Measurements from ENCODE around the gene ACAA2. TPM values are rescaled to one million over a fixed set of nuclear protein-coding genes. Genes with fewer than 3 reads are reported as not detected.

The ACAA2 gene
- total RNA-seq, 1 experiment from 2014 or later, result 6.5 TPM

DNA sequence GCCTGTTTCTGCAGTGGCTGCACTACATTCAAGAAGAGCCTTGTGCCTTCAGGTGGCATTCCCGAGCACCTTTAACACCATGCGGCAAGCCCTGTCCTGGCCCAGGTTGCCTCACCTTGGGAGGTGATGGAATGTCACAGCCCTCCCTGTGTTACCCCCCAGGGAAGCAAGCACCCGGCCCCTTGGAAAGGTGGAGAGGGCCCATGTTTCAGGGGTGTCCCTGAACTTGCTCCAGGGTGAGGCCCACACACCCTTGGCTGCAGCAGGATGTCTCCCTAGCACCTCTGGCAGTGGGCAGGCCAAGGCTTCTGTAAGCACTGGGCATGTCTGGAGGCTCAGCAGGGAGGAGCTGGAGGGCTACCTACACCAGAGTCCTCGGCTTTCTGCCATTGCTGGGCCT is 29.3 kb upstream of the ACAA2 start:
- Histone ChIP-seq H3K9me2 (replicated peaks; ENCODE audit: low read length) (no peaks in the 10 kb centered on the region), H2AFZ (ENCODE audit: low read length) (no peak overlapping the region), H3K9ac (ENCODE audit: low read length) (no peak overlapping the region), H3K4me2 (ENCODE audit: low read length) (no peak overlapping the region), H3K4me1 (ENCODE audit: insufficient read depth, low read length) (peaks cover 18% of the 10 kb centered on the region), H3F3A (ENCODE audit: low read length, unreplicated experiment) (no peaks in the 10 kb centered on the region), H3K4me3 (ENCODE audit: low read length) (no peak overlapping the region), H3K79me2 (ENCODE audit: low read length) (no peaks in the 10 kb centered on the region), H3K36me3 (ENCODE audit: low read depth, low read length) (no peaks in the 10 kb centered on the region), H4K20me1 (ENCODE audit: low read length) (no peaks in the 10 kb centered on the region), H3K27me3 (ENCODE audit: low read length) (no peaks in the 10 kb centered on the region), H3K27ac (ENCODE audit: low read length) (no peak overlapping the region), H3K9me3 (ENCODE audit: low read length) (no peaks in the 10 kb centered on the region)
- no peak for TF ChIP-seq EZH2 (IDR thresholded peaks at IDR 0.05; ENCODE audit: low read length, unreplicated experiment)
- TF ChIP-seq CTCF (conservative IDR thresholded peaks at IDR 0.05; ENCODE audit: low read depth, low read length), result no peak
- TF ChIP-seq EZH2phosphoT487 (IDR thresholded peaks at IDR 0.05; ENCODE audit: borderline replicate concordance, low read length), result no peak
- POLR2A ChIA-PET (ENCODE audit: unreplicated experiment), result no interaction called here
- intact Hi-C loops (cut with micrococcal nuclease), result no loop called here
- no TSS peak for BruUV-seq (replicated peaks)
- CTCF ChIA-PET, result no interaction called here
- DNase-seq (no peak), ATAC-seq (no peak)

- Histone ChIP-seq H3K27me3 (ENCODE audit: low read length) (no peaks in the 10 kb centered on the region), H3K9me3 (ENCODE audit: low read length) (no peaks in the 10 kb centered on the region), H3K36me3 (ENCODE audit: low read depth, low read length) (no peaks in the 10 kb centered on the region), H3K4me1 (ENCODE audit: insufficient read depth, low read length) (peaks cover 20% of the 10 kb centered on the region), H3K9ac (ENCODE audit: low read length) (no peak overlapping the region), H4K20me1 (ENCODE audit: low read length) (no peaks in the 10 kb centered on the region), H3K9me2 (replicated peaks; ENCODE audit: low read length) (no peaks in the 10 kb centered on the region), H3F3A (ENCODE audit: low read length, unreplicated experiment) (no peaks in the 10 kb centered on the region), H2AFZ (ENCODE audit: low read length) (no peak overlapping the region), H3K4me2 (ENCODE audit: low read length) (no peak overlapping the region), H3K27ac (ENCODE audit: low read length) (no peak overlapping the region), H3K79me2 (ENCODE audit: low read length) (no peaks in the 10 kb centered on the region), H3K4me3 (ENCODE audit: low read length) (no peak overlapping the region)
- DNase-seq (no peak), ATAC-seq (no peak)
- BruUV-seq (replicated peaks), result no TSS peak
- ChIA-PET CTCF (no interaction called here), POLR2A (ENCODE audit: unreplicated experiment) (interaction anchor here (0.6 kb wide), 1 partner anchor 8 kb away, joined by 4 read pairs; no protein-coding TSS in a partner anchor)
- intact Hi-C loops (cut with micrococcal nuclease), result no loop called here
- no peak for TF ChIP-seq EZH2phosphoT487 (IDR thresholded peaks at IDR 0.05; ENCODE audit: borderline replicate concordance, low read length)
- TF ChIP-seq CTCF (conservative IDR thresholded peaks at IDR 0.05; ENCODE audit: low read depth, low read length), result no peak
- no peak for TF ChIP-seq EZH2 (IDR thresholded peaks at IDR 0.05; ENCODE audit: low read length, unreplicated experiment)
These were observed 28.2 kb upstream of the ACAA2 start for GRCh38 chr18:49841236-49842217.

DNA sequence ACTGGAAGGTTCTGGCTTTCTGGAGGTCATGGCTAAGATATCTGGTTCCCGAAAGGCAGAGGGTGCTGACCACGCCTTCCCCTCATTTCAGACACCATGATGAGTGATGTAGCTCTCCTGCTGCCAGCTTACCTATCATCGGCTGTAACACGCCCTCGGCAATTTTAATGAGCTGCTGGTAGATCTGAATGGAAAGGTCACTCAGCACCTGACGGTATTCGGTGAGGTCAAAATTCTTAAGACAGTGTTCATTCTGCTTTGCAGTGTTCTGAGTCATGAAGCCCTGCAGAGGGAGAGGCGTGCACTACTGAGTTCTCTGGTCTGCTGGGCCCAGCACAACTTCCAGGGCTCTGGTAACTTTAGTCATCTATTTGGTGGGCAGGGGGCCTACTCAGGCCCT is 25.7 kb upstream of the ACAA2 start:
- no peak for TF ChIP-seq EZH2 (IDR thresholded peaks at IDR 0.05; ENCODE audit: low read length, unreplicated experiment)
- TF ChIP-seq EZH2phosphoT487 (IDR thresholded peaks at IDR 0.05; ENCODE audit: borderline replicate concordance, low read length), result no peak
- no peak for TF ChIP-seq CTCF (conservative IDR thresholded peaks at IDR 0.05; ENCODE audit: low read depth, low read length)
- Histone ChIP-seq H3K4me1 (ENCODE audit: insufficient read depth, low read length) (peaks cover 43% of the 10 kb centered on the region), H3K9ac (ENCODE audit: low read length) (no peak overlapping the region), H3K4me3 (ENCODE audit: low read length) (no peak overlapping the region), H2AFZ (ENCODE audit: low read length) (no peak overlapping the region), H3K9me2 (replicated peaks; ENCODE audit: low read length) (no peaks in the 10 kb centered on the region), H3K9me3 (ENCODE audit: low read length) (no peaks in the 10 kb centered on the region), H3F3A (ENCODE audit: low read length, unreplicated experiment) (no peaks in the 10 kb centered on the region), H3K36me3 (ENCODE audit: low read depth, low read length) (no peaks in the 10 kb centered on the region), H3K27ac (ENCODE audit: low read length) (peak overlapping the region; percentile 26), H4K20me1 (ENCODE audit: low read length) (no peaks in the 10 kb centered on the region), H3K79me2 (ENCODE audit: low read length) (no peaks in the 10 kb centered on the region), H3K27me3 (ENCODE audit: low read length) (no peaks in the 10 kb centered on the region), H3K4me2 (ENCODE audit: low read length) (no peak overlapping the region)
- ATAC-seq (peak; percentile 76), DNase-seq (peak; percentile 73)
- no TSS peak for BruUV-seq (replicated peaks)
- POLR2A ChIA-PET (ENCODE audit: unreplicated experiment), result no interaction called here
- CTCF ChIA-PET, result no interaction called here
- intact Hi-C loops (cut with micrococcal nuclease), result no loop called here
